Caco-2 (cell line): ENCODE results near the gene GLT6D1. TPM values are rescaled to one million over a fixed set of nuclear protein-coding genes. Genes with fewer than 3 reads are reported as not detected.

ENCODE experiments used
- BruUV-seq: library from RNA; stranded (reverse); fragments of 400-500 nt; replicated peaks from 2 replicates; lab custom pipeline; 2021; lab: Mats Ljungman, UMichigan
- CTCF ChIA-PET: fragments of 300-600 bp; sonication (Branson Sonifier 250); formaldehyde crosslinking; loops from one replicate; lab custom pipeline; 2022; ENCODE audit warnings: antibody characterized with exemption; lab: Charles Lee
- POLR2A ChIA-PET: fragments of 300-600 bp; sonication (Branson Sonifier 250); formaldehyde crosslinking; loops from one replicate; lab custom pipeline; 2022; ENCODE audit warnings: antibody characterized with exemption; lab: Charles Lee
- DNase-seq, 2 experiments: peaks; one replicate each; pipeline versions ENCODE4 v3.0.0 to v3.0.0-alpha.2; 2020 to 2022
- H3K27me3 ChIP-seq: replicated peaks from 2 replicates; pipeline ENCODE4 v1.6.0; 2011; ENCODE audit warnings: low read length; ENCODE audit not compliant: control insufficient read depth, insufficient read depth
- H3K36me3 ChIP-seq: 2 replicates; pipeline ENCODE4 v1.5.1; 2011; ENCODE audit warnings: low read length; ENCODE audit not compliant: control insufficient read depth, insufficient read depth
- H3K4me1 ChIP-seq: fragments of 250-450 bp; sonication (Bioruptor Pico); 2 replicates; pipeline ENCODE4 v1.5.1; 2020; ENCODE audit warnings: mild to moderate bottlenecking
- H3K4me3 ChIP-seq: 2 replicates; pipeline ENCODE4 v1.5.1; 2011; ENCODE audit warnings: low read depth, mild to moderate bottlenecking, control low read depth, low read length
- H3K9me3 ChIP-seq: fragments of 250-450 bp; sonication (Bioruptor Pico); 2 replicates; pipeline ENCODE4 v1.5.1; 2020; ENCODE audit warnings: mild to moderate bottlenecking, moderate library complexity
- H3K27ac Mint-ChIP-seq: one replicate; pipeline ENCODE4 v1.8.0; 2022; ENCODE audit warnings: mixed read lengths; ENCODE audit not compliant: unreplicated experiment
- H3K27me3 Mint-ChIP-seq: one replicate; pipeline ENCODE4 v1.8.0; 2022; ENCODE audit warnings: mixed read lengths; ENCODE audit not compliant: insufficient read depth, unreplicated experiment
- H3K36me3 Mint-ChIP-seq: one replicate; pipeline ENCODE4 v1.8.0; 2022; ENCODE audit warnings: mild to moderate bottlenecking, mixed read lengths; ENCODE audit not compliant: insufficient read depth, unreplicated experiment
- H3K4me1 Mint-ChIP-seq: one replicate; pipeline ENCODE4 v1.8.0; 2022; ENCODE audit warnings: low read depth, mixed read lengths; ENCODE audit not compliant: unreplicated experiment
- H3K4me3 Mint-ChIP-seq: one replicate; pipeline ENCODE4 v1.8.0; 2022; ENCODE audit warnings: mild to moderate bottlenecking, moderate library complexity, mixed read lengths; ENCODE audit not compliant: unreplicated experiment
- H3K9me3 Mint-ChIP-seq: one replicate; pipeline ENCODE4 v1.8.0; 2022; ENCODE audit warnings: mixed read lengths; ENCODE audit not compliant: unreplicated experiment
- CTCF ChIP-seq, 2 experiments: fragments of 200-600 bp in 1 of 2; IDR thresholded peaks; 1 replicate in 1 of 2; 2 replicates in 1 of 2; pipeline versions ENCODE4 v1.5.1 to v1.8.0; 2011 to 2022; ENCODE audit warnings: antibody characterized with exemption in 1 of 2, control low read depth in 1 of 2, inconsistent platforms in 1 of 2, low read depth in 1 of 2, low read length in 1 of 2, mild to moderate bottlenecking in 1 of 2, moderate library complexity in 1 of 2; ENCODE audit not compliant: insufficient read depth in 1 of 2, severe bottlenecking in 1 of 2, unreplicated experiment in 1 of 2
- intact Hi-C: fragments of 100-400 bp; cut with micrococcal nuclease; formaldehyde crosslinking; loops from one replicate; pipeline ENCODE4 v1.10.0; 2022; ENCODE audit not compliant: unreplicated experiment
- total RNA-seq: library from RNA; stranded (reverse); gene quantifications from 2 replicates; pipeline ENCODE4 v1.2.3, GENCODE V29; 2022

The GLT6D1 gene
- total RNA-seq, 1 experiment from 2014 or later = not detected

GRCh38 chr9:135667463-135668001, 28.2 kb upstream of the GLT6D1 start:
- ChIA-PET POLR2A (no interaction called here), CTCF (no interaction called here)
- H3K27me3 Mint-ChIP-seq = peaks cover 11% of the 10 kb centered on the region
- BruUV-seq = no TSS peak
- H3K4me3 Mint-ChIP-seq = no peak overlapping the region
- peak in 1 of 2 experiments; percentile 18 for DNase-seq
- no peak for TF ChIP-seq CTCF (IDR thresholded peaks at IDR 0.05; ENCODE audit: insufficient read depth in 1 of 2, low read depth in 1 of 2, low read length in 1 of 2, severe bottlenecking in 1 of 2, unreplicated experiment in 1 of 2)
- Histone ChIP-seq H3K36me3 (no peaks in the 10 kb centered on the region), H3K4me1 (no peaks in the 10 kb centered on the region), H3K27me3 (no peaks in the 10 kb centered on the region), H3K4me3 (no peak overlapping the region), H3K9me3 (no peaks in the 10 kb centered on the region)
- H3K4me1 Mint-ChIP-seq = no peaks in the 10 kb centered on the region
- peaks cover 10% of the 10 kb centered on the region for H3K9me3 Mint-ChIP-seq
- H3K36me3 Mint-ChIP-seq = no peaks in the 10 kb centered on the region
- no peak overlapping the region for H3K27ac Mint-ChIP-seq
- intact Hi-C loops = no loop called here

GRCh38 chr9:135666534-135667462, 27.5 kb upstream of the GLT6D1 start:
- DNase-seq = no peak
- no TSS peak for BruUV-seq
- Histone ChIP-seq H3K9me3 (no peaks in the 10 kb centered on the region), H3K4me1 (no peaks in the 10 kb centered on the region), H3K27me3 (no peaks in the 10 kb centered on the region), H3K4me3 (no peak overlapping the region), H3K36me3 (no peaks in the 10 kb centered on the region)
- no peaks in the 10 kb centered on the region for H3K36me3 Mint-ChIP-seq
- no peaks in the 10 kb centered on the region for H3K4me1 Mint-ChIP-seq
- H3K27ac Mint-ChIP-seq = no peak overlapping the region
- no peak overlapping the region for H3K4me3 Mint-ChIP-seq
- POLR2A ChIA-PET = no interaction called here
- CTCF ChIA-PET = no interaction called here
- H3K9me3 Mint-ChIP-seq = peaks cover 10% of the 10 kb centered on the region
- no peak for TF ChIP-seq CTCF (IDR thresholded peaks at IDR 0.05; ENCODE audit: insufficient read depth in 1 of 2, low read depth in 1 of 2, low read length in 1 of 2, severe bottlenecking in 1 of 2, unreplicated experiment in 1 of 2)
- H3K27me3 Mint-ChIP-seq = peaks cover 11% of the 10 kb centered on the region
- intact Hi-C loops = no loop called here

- Mint-ChIP-seq H3K27me3 (peaks cover 11% of the 10 kb centered on the region), H3K4me3 (no peak overlapping the region), H3K27ac (no peak overlapping the region), H3K9me3 (peaks cover 10% of the 10 kb centered on the region), H3K36me3 (no peaks in the 10 kb centered on the region), H3K4me1 (no peaks in the 10 kb centered on the region)
- H3K9me3 ChIP-seq = no peaks in the 10 kb centered on the region
- CTCF ChIA-PET = no interaction called here
- no peaks in the 10 kb centered on the region for H3K27me3 ChIP-seq
- DNase-seq = no peak
- no peak for TF ChIP-seq CTCF (IDR thresholded peaks at IDR 0.05; ENCODE audit: insufficient read depth in 1 of 2, low read depth in 1 of 2, low read length in 1 of 2, severe bottlenecking in 1 of 2, unreplicated experiment in 1 of 2)
- intact Hi-C loops = no loop called here
- H3K4me1 ChIP-seq = no peaks in the 10 kb centered on the region
- BruUV-seq = no TSS peak
- POLR2A ChIA-PET = no interaction called here
- H3K4me3 ChIP-seq = no peak overlapping the region
- no peaks in the 10 kb centered on the region for H3K36me3 ChIP-seq
Measured at GRCh38 chr9:135665795-135666189, 26.5 kb upstream of the GLT6D1 start.
